Body of pancreas (tissue), 4 donors: Measurements from ENCODE around the gene PRDM2.

Source experiments
- CTCF ChIP-seq, 7 experiments: fragments of 450-650 bp in 4 of 7; fragments of 200-600 bp in 3 of 7; sonication (generic) in 3 of 7; IDR thresholded peaks; one replicate each; pipeline ENCODE4 v1.5.1; 2016 to 2019; ENCODE audit warnings: antibody characterized with exemption in 7 of 7
- POLR2A ChIP-seq, 3 donors: fragments of 450-650 bp; IDR thresholded peaks; one replicate each; pipeline ENCODE4 v1.6.1; 2016; ENCODE audit warnings: antibody characterized with exemption in 3 of 3, mild to moderate bottlenecking in 2 of 3

GRCh38 chr1:13731897-13732296 is 31.9 kb downstream of the PRDM2 start:
- no peak for TF ChIP-seq POLR2A (IDR thresholded peaks at IDR 0.05)
- TF ChIP-seq CTCF (IDR thresholded peaks at IDR 0.05), result no peak
